ENCODE data around the gene TSPAN9.
A peak's percentile ranks its signal among the peaks of the same experiment; 100 is the strongest.

TSPAN9 gene

GRCh38 chr12:3076730-3077571, at the start of gene TSPAN9:
TSS of gene TSPAN9 (plus strand) at chr12:3077379. CDS start at chr12:3201194, 123,815 bp downstream.
- no peak for DNase-seq (ENCODE audit: low read depth)

GRCh38 chr12:3028108-3028507, 49.1 kb upstream of the TSPAN9 start:
- DNase-seq (ENCODE audit: low read depth): no peak

- DNase-seq (ENCODE audit: low read depth): no peak
Measured at GRCh38 chr12:3030821-3031429, 46.3 kb upstream of the TSPAN9 start.

- no peak for DNase-seq (ENCODE audit: low read depth)
Measured at GRCh38 chr12:3032161-3032560, 45.0 kb upstream of the TSPAN9 start.

GRCh38 chr12:3032770-3033538, 44.2 kb upstream of the TSPAN9 start:
- no peak for DNase-seq (ENCODE audit: low read depth)

GRCh38 chr12:3033539-3033867, 43.7 kb upstream of the TSPAN9 start:
- no peak for DNase-seq (ENCODE audit: low read depth)

- peak; percentile 48 for DNase-seq (ENCODE audit: low read depth)
Measured at GRCh38 chr12:3034067-3034750, 43.0 kb upstream of the TSPAN9 start.

- no peak for DNase-seq (ENCODE audit: low read depth)
Measured at GRCh38 chr12:3035171-3035570, 42.0 kb upstream of the TSPAN9 start.

- DNase-seq (ENCODE audit: low read depth): no peak
Measured at GRCh38 chr12:3035815-3036702, 41.1 kb upstream of the TSPAN9 start.

GRCh38 chr12:3036901-3037600, 40.1 kb upstream of the TSPAN9 start:
- no peak for DNase-seq (ENCODE audit: low read depth)

GRCh38 chr12:3038166-3038565, 39.0 kb upstream of the TSPAN9 start:
- DNase-seq (ENCODE audit: low read depth): no peak

GRCh38 chr12:3038926-3039510, 38.2 kb upstream of the TSPAN9 start:
- DNase-seq (ENCODE audit: low read depth): no peak

GRCh38 chr12:3040026-3040656, 37.0 kb upstream of the TSPAN9 start:
- DNase-seq (ENCODE audit: low read depth): no peak

GRCh38 chr12:3040663-3041544, 36.3 kb upstream of the TSPAN9 start:
- DNase-seq (ENCODE audit: low read depth): no peak

GRCh38 chr12:3041558-3042164, 35.5 kb upstream of the TSPAN9 start:
- peak; percentile 65 for DNase-seq (ENCODE audit: low read depth)

GRCh38 chr12:3042394-3042793, 34.8 kb upstream of the TSPAN9 start:
- no peak for DNase-seq (ENCODE audit: low read depth)

- no peak for DNase-seq (ENCODE audit: low read depth)
Measured at GRCh38 chr12:3042826-3043225, 34.4 kb upstream of the TSPAN9 start.

- no peak for DNase-seq (ENCODE audit: low read depth)
Measured at GRCh38 chr12:3043406-3043805, 33.8 kb upstream of the TSPAN9 start.

Data from fibroblast of the conjunctiva (primary cell).